PFSK-1 (cell line): ENCODE results near the gene BFSP2.

Experiments used
- FOXP2 ChIP-seq: optimal IDR thresholded peaks from 2 replicates; pipeline ENCODE3; 2011; ENCODE audit warnings: borderline replicate concordance, control low read depth, inconsistent platforms; ENCODE audit not compliant: insufficient read depth; ENCODE audit errors: extremely low read length, extremely low read depth
- POLR2AphosphoS5 ChIP-seq: IDR thresholded peaks from 2 replicates; pipeline ENCODE4 v1.6.1; 2012; ENCODE audit warnings: low read depth, mild to moderate bottlenecking, control low read depth, low read length, moderate library complexity
- REST ChIP-seq, 2 experiments: IDR thresholded peaks; 2 replicates each; pipeline versions ENCODE4 v1.6.1 to v1.8.0; 2011 to 2012; ENCODE audit warnings: low read depth in 2 of 2, low read length in 2 of 2, control low read depth in 1 of 2, inconsistent platforms in 1 of 2, mild to moderate bottlenecking in 1 of 2, moderate library complexity in 1 of 2; ENCODE audit not compliant: insufficient read depth in 1 of 2
- SIN3A ChIP-seq: IDR thresholded peaks from 2 replicates; pipeline ENCODE4 v1.6.1; 2012; ENCODE audit warnings: mild to moderate bottlenecking, low read length, moderate library complexity, borderline replicate concordance; ENCODE audit not compliant: insufficient read depth
- TAF1 ChIP-seq: IDR thresholded peaks from 2 replicates; pipeline ENCODE4 v1.6.1; 2012; ENCODE audit warnings: low read length, control low read depth, borderline replicate concordance; ENCODE audit not compliant: insufficient read depth

GRCh38 chr3:133459400-133459799 lies 59.5 kb downstream of the BFSP2 start:
- TF ChIP-seq TAF1 = no peak
- TF ChIP-seq POLR2AphosphoS5 = no peak
- TF ChIP-seq REST (IDR thresholded peaks at IDR 0.05; ENCODE audit: insufficient read depth in 1 of 2, low read depth in 2 of 2, low read length in 2 of 2) = no peak; a peak in 1 of 4 replicates
- TF ChIP-seq SIN3A = no peak
- no peak for TF ChIP-seq FOXP2
